ENCODE data around the gene PLCB4. TPM values are rescaled to one million over a fixed set of nuclear protein-coding genes. Genes with fewer than 3 reads are reported as not detected.

PLCB4 gene
- total RNA-seq, 4 donors from 2014 or later: 17.4 to 264 (median 28.1) TPM

- H3K36me3 ChIP-seq: no peaks in the 10 kb centered on the region
- no peak for TF ChIP-seq CTCF (IDR thresholded peaks at IDR 0.05)
- TF ChIP-seq POLR2A (IDR thresholded peaks at IDR 0.05): no peak
- no peaks in the 10 kb centered on the region for H3K27me3 ChIP-seq
- H3K27ac ChIP-seq: no peak overlapping the region
- intact Hi-C loops (cut with DNase I; ENCODE audit: low total_unique reads): no loop called here
- DNase-seq: no peak
- no peaks in the 10 kb centered on the region for H3K9me3 ChIP-seq
- H3K4me3 ChIP-seq: no peak overlapping the region
- H3K4me1 ChIP-seq: no peaks in the 10 kb centered on the region
These were observed 65.5 kb downstream of the PLCB4 start for GRCh38 chr20:9134346-9134745.

GRCh38 chr20:9136114-9136513 is 67.2 kb downstream of the PLCB4 start:
- intact Hi-C loops (cut with DNase I; ENCODE audit: low total_unique reads): no loop called here
- Histone ChIP-seq H3K9me3 (no peaks in the 10 kb centered on the region), H3K36me3 (no peaks in the 10 kb centered on the region), H3K27ac (no peak overlapping the region), H3K27me3 (no peaks in the 10 kb centered on the region), H3K4me1 (no peaks in the 10 kb centered on the region), H3K4me3 (no peak overlapping the region)
- DNase-seq: no peak
- TF ChIP-seq CTCF (IDR thresholded peaks at IDR 0.05) (no peak), POLR2A (IDR thresholded peaks at IDR 0.05) (no peak)

GRCh38 chr20:9137001-9137400 is 68.1 kb downstream of the PLCB4 start:
- Histone ChIP-seq H3K27ac (no peak overlapping the region), H3K27me3 (no peaks in the 10 kb centered on the region), H3K4me3 (no peak overlapping the region), H3K9me3 (no peaks in the 10 kb centered on the region), H3K36me3 (no peaks in the 10 kb centered on the region), H3K4me1 (no peaks in the 10 kb centered on the region)
- intact Hi-C loops (cut with DNase I; ENCODE audit: low total_unique reads): no loop called here
- TF ChIP-seq CTCF (IDR thresholded peaks at IDR 0.05) (no peak), POLR2A (IDR thresholded peaks at IDR 0.05) (no peak)
- no peak for DNase-seq

DNA sequence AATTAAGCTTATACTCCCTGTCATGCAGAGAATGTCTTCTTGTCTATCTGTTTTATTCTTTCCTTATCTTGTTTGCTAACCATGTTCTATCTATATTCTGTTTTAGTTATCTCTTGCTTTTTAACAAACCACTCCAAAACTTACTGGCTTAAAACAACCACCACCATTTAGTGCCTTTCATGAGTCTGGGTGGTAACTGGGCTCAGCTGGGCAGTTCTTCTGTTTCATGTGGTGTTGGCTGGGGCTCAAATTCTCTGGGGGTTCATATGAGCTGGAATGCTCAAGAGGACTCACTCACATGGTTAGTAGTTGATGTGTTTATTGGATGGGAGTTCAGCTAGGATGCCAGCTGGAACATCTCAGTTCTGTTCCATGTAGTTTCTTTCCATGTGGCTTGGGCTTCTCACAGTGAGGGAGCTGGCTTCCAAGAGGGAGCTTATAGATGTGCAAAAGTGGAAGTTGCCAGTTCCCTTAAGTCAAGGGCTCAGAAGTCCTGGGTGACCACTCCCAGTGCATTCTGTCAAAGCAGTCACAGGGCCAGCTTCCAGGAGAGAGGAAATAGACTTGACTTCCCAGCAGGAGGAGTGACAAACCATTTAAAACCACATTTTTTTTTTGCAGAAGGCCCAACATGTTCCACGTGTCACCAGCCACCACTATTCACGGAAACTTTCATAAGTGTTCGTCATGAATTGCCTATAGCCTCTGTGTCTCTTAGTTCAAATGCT is 70.4 kb downstream of the PLCB4 start:
- H3K4me3 ChIP-seq: no peak overlapping the region
- no peaks in the 10 kb centered on the region for H3K27me3 ChIP-seq
- DNase-seq: no peak
- H3K9me3 ChIP-seq: no peaks in the 10 kb centered on the region
- no peaks in the 10 kb centered on the region for H3K36me3 ChIP-seq
- no peak overlapping the region for H3K27ac ChIP-seq
- intact Hi-C loops (cut with DNase I; ENCODE audit: low total_unique reads): no loop called here
- no peaks in the 10 kb centered on the region for H3K4me1 ChIP-seq
- TF ChIP-seq POLR2A (IDR thresholded peaks at IDR 0.05): no peak
- no peak for TF ChIP-seq CTCF (IDR thresholded peaks at IDR 0.05)

DNA sequence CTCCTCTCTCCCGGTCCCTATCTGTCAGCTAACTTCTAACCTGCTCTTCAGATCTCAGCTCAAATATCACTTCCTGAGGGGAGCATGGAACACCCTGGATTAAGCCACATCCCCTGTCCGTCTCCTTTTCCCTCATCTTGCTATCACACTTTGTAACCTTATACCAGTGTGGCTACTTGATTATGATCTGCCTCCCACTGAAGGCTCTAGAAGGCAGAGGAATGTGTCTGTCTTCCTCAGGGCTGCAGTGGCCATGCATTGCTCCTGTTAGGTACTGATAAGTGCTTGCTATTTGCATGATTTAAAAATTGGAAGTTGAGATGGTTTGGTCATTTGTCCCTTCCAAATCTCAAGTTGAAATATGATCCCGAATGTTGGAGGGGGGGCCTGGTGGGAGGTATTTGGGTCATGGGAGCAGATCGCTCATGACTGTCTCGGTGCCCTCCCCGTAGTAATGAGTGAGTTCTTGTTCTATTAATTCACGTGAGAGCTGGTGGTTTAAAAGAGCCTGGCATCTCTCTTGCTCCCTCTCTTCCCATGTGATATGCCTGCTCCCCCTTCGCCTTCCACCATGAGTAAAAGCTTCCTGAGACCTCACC is 71.4 kb downstream of the PLCB4 start:
- Histone ChIP-seq H3K9me3 (no peaks in the 10 kb centered on the region), H3K36me3 (no peaks in the 10 kb centered on the region), H3K4me3 (no peak overlapping the region), H3K4me1 (no peaks in the 10 kb centered on the region), H3K27me3 (no peaks in the 10 kb centered on the region), H3K27ac (no peak overlapping the region)
- no peak for DNase-seq
- intact Hi-C loops (cut with DNase I; ENCODE audit: low total_unique reads): no loop called here
- TF ChIP-seq CTCF (IDR thresholded peaks at IDR 0.05): no peak
- TF ChIP-seq POLR2A (IDR thresholded peaks at IDR 0.05): no peak
